Measurements from ENCODE around the gene SUPT3H. TPM values are rescaled to one million over a fixed set of nuclear protein-coding genes. Genes with fewer than 3 reads are reported as not detected.

SUPT3H gene
- polyA plus RNA-seq, 1 donor (not counting 4 experiments of a cell fraction or from before 2014, with no cell fraction given) = 7.6 TPM

DNA sequence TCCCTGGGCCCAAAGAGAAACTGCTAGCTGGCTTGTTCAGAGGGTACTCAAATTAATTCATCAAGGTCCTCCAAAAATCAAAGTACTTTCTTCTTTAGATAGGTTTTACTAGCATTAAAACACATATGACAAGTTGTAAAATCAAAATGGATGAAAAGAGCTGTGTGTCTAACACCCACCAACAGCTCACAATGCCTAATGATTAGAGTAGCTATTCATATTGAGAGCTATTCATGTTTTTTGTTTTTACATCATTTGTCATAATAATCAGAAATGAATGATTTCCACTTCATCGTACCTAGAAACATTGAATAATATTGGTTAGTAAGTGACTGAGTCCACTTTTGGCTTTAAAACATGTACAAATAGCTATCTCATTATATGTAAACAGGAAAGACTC, 339.5 kb downstream of the SUPT3H start:
- Histone ChIP-seq H3K9me1 (ENCODE audit: control insufficient read depth, extremely low read depth, insufficient read depth, low read length) (no peaks in the 10 kb centered on the region), H4K20me1 (ENCODE audit: control insufficient read depth, extremely low read depth, insufficient read depth, low read length) (no peaks in the 10 kb centered on the region), H2AFZ (ENCODE audit: control insufficient read depth, low read length) (no peak overlapping the region), H3K27me3 (ENCODE audit: control insufficient read depth, extremely low read depth, insufficient read depth, low read length) (no peaks in the 10 kb centered on the region), H3K9me3 (ENCODE audit: control insufficient read depth, low read depth, low read length) (no peaks in the 10 kb centered on the region), H3K36me3 (ENCODE audit: control insufficient read depth in 2 of 2, extremely low read depth in 1 of 2, insufficient read depth in 2 of 2, low read length in 2 of 2) (no peaks in the 10 kb centered on the region), H3K4me3 (ENCODE audit: control insufficient read depth in 2 of 3, extremely low read depth in 1 of 3, insufficient read depth in 2 of 3, low read depth in 1 of 3, low read length in 3 of 3) (no peak overlapping the region), H3K9ac (ENCODE audit: control insufficient read depth, extremely low read depth, insufficient read depth, low read length) (no peak overlapping the region), H3K4me1 (ENCODE audit: control insufficient read depth, extremely low read depth, insufficient read depth, low read length) (no peaks in the 10 kb centered on the region), H3K4me2 (ENCODE audit: control insufficient read depth, extremely low read depth, insufficient read depth, low read depth, low read length) (no peak overlapping the region), H3K27ac (ENCODE audit: control insufficient read depth, insufficient read depth, low read length) (no peak overlapping the region), H3K79me2 (ENCODE audit: control insufficient read depth, insufficient read depth, low read length) (no peaks in the 10 kb centered on the region)
- FAIRE-seq (no peak), DNase-seq (ENCODE audit: low read depth, low spot score) (no peak)
- TF ChIP-seq, protein P1, sequence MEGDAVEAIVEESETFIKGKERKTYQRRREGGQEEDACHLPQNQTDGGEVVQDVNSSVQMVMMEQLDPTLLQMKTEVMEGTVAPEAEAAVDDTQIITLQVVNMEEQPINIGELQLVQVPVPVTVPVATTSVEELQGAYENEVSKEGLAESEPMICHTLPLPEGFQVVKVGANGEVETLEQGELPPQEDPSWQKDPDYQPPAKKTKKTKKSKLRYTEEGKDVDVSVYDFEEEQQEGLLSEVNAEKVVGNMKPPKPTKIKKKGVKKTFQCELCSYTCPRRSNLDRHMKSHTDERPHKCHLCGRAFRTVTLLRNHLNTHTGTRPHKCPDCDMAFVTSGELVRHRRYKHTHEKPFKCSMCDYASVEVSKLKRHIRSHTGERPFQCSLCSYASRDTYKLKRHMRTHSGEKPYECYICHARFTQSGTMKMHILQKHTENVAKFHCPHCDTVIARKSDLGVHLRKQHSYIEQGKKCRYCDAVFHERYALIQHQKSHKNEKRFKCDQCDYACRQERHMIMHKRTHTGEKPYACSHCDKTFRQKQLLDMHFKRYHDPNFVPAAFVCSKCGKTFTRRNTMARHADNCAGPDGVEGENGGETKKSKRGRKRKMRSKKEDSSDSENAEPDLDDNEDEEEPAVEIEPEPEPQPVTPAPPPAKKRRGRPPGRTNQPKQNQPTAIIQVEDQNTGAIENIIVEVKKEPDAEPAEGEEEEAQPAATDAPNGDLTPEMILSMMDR (optimal IDR thresholded peaks at IDR 0.05 in 1 of 3, IDR thresholded peaks at IDR 0.05 in 1 of 3, conservative IDR thresholded peaks at IDR 0.05 in 1 of 3; ENCODE audit: extremely low read depth in 1 of 3, insufficient read depth in 2 of 3, low read length in 3 of 3) = no peak
- TF ChIP-seq EZH2 (IDR thresholded peaks at IDR 0.05; ENCODE audit: low read length) = no peak
- dilution Hi-C loops (cut with MboI; ENCODE audit: extremely low pct_ligation_motif_present, low sequenced_read_pairs) = no loop called here

DNA sequence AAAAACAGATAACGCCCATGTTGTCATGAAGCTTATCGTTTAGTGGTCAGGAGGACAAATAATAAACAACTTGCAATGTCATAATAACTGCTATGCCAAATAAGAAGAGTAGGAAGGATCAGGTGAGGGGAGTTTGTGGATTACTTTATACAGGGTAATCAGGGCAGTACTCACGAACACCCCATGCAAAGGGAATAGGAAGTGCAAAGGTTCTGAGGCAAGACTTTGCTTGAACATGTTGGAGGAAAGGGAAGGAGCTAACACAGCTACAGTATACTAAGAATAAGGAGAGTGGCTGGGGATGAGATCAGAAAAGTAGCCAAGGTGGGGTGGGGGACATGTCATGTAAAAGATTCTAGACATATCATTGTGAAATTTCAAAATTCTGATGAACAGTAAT, 341.6 kb downstream of the SUPT3H start:
- dilution Hi-C loops (cut with MboI; ENCODE audit: extremely low pct_ligation_motif_present, low sequenced_read_pairs) = no loop called here
- no peaks in the 10 kb centered on the region for H4K20me1 ChIP-seq (ENCODE audit: control insufficient read depth, extremely low read depth, insufficient read depth, low read length)
- H3K4me3 ChIP-seq (ENCODE audit: control insufficient read depth in 2 of 3, extremely low read depth in 1 of 3, insufficient read depth in 2 of 3, low read depth in 1 of 3, low read length in 3 of 3) = no peak overlapping the region
- H3K27me3 ChIP-seq (ENCODE audit: control insufficient read depth, extremely low read depth, insufficient read depth, low read length) = no peaks in the 10 kb centered on the region
- H3K36me3 ChIP-seq (ENCODE audit: control insufficient read depth in 2 of 2, extremely low read depth in 1 of 2, insufficient read depth in 2 of 2, low read length in 2 of 2) = no peaks in the 10 kb centered on the region
- H3K9me1 ChIP-seq (ENCODE audit: control insufficient read depth, extremely low read depth, insufficient read depth, low read length) = no peaks in the 10 kb centered on the region
- no peaks in the 10 kb centered on the region for H3K4me1 ChIP-seq (ENCODE audit: control insufficient read depth, extremely low read depth, insufficient read depth, low read length)
- DNase-seq (ENCODE audit: low read depth, low spot score) (no peak), FAIRE-seq (no peak)
- no peak overlapping the region for H3K4me2 ChIP-seq (ENCODE audit: control insufficient read depth, extremely low read depth, insufficient read depth, low read depth, low read length)
- no peak overlapping the region for H3K27ac ChIP-seq (ENCODE audit: control insufficient read depth, insufficient read depth, low read length)
- H3K9me3 ChIP-seq (ENCODE audit: control insufficient read depth, low read depth, low read length) = no peaks in the 10 kb centered on the region
- TF ChIP-seq EZH2 (IDR thresholded peaks at IDR 0.05; ENCODE audit: low read length) = no peak
- TF ChIP-seq, protein P1 (optimal IDR thresholded peaks at IDR 0.05 in 1 of 3, IDR thresholded peaks at IDR 0.05 in 1 of 3, conservative IDR thresholded peaks at IDR 0.05 in 1 of 3; ENCODE audit: extremely low read depth in 1 of 3, insufficient read depth in 2 of 3, low read length in 3 of 3) = no peak
- H3K9ac ChIP-seq (ENCODE audit: control insufficient read depth, extremely low read depth, insufficient read depth, low read length) = no peak overlapping the region
- no peaks in the 10 kb centered on the region for H3K79me2 ChIP-seq (ENCODE audit: control insufficient read depth, insufficient read depth, low read length)
- H2AFZ ChIP-seq (ENCODE audit: control insufficient read depth, low read length) = no peak overlapping the region
